NCI-H1092 (cell line): ENCODE results near the gene PRR15L.
"Not testable (repeated sequence)": the region's sequence is repeated elsewhere in the genome, so short reads cannot be mapped to it uniquely, and the experiment has no call there.

Source experiments
- DNase-seq: peaks from one replicate; lab custom pipeline; 2025; lab: John Stamatoyannopoulos, UW

PRR15L gene

DNA sequence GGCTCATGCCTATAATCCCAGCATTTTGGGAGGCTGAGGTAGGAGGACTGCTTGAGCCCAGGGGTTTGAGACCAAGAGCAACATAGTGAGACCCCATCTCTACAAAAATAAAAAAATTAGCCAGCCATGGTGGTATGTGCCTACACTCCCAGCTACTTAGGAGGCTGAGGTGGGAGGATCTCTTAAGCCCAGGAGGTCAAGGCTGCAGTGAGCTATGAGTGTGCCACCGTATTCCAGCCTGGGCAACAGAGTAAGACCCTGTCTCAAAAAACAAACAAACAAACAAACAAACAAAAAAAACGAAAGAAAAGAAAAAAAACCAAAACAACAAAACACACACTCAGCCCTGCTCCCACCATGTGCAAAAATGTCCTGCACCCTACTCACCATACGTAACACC lies 22.2 kb downstream of the PRR15L start:
- not testable (repeated sequence) for DNase-seq

DNA sequence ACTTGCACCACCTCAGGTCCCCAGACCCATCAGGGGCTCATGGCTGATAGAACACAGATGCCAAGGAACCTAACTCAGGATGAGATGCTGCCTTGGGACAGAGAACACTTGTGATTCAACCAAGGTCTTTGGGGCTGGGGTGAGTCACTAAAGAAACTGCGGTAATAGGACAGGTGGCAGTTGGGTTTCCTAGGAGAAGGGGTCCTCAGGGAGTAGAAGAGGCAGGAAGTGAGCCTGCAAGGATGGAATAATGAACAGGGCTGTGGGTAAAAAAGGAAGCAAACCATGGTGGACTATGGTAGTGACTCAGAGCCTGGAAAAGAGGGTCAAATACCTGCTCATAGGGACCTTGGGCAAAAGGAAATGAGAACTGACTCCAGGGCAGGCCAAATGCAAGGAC lies 22.8 kb downstream of the PRR15L start:
- no peak for DNase-seq

DNA sequence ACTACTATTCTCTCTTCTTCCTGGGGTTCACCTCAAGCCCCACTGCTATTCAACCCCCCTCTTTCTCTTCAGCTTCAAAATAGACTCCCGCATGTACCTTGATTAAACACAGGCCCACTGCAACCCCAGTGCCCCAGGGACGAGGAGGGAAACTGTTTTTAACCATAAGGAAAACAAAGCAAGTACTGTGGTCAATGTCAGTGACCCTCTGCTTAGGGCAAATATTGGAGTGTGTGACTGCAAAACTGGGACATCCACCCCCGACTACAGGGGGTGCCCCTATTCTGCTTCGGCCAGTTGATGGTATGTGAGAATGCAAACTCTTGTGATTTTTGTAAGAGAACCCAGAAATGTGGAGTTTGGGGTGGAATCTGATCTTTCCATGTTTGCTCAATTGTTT lies 25.8 kb downstream of the PRR15L start:
- DNase-seq, result no peak

GRCh38 chr17:47929218-47930000 lies 28.3 kb downstream of the PRR15L start:
- DNase-seq, result no peak

DNA sequence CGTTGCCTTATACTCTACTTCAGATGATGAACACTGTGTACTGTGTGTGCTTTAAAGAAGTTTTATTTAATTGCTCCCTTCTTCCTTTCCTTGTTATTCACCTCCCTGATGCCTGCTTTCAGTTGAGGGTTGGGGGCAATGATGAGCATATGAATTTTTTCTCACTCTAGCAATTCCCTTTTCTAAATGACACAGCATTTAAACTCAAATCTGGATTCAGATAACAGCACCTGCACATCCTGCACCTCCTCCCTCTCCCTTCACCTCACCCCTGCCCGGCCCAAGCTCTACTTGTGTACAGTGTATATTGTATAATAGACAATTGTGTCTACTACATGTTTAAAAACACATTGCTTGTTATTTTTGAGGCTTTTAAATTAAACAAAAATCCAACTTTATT lies 29.3 kb downstream of the PRR15L start:
- DNase-seq, result no peak

DNA sequence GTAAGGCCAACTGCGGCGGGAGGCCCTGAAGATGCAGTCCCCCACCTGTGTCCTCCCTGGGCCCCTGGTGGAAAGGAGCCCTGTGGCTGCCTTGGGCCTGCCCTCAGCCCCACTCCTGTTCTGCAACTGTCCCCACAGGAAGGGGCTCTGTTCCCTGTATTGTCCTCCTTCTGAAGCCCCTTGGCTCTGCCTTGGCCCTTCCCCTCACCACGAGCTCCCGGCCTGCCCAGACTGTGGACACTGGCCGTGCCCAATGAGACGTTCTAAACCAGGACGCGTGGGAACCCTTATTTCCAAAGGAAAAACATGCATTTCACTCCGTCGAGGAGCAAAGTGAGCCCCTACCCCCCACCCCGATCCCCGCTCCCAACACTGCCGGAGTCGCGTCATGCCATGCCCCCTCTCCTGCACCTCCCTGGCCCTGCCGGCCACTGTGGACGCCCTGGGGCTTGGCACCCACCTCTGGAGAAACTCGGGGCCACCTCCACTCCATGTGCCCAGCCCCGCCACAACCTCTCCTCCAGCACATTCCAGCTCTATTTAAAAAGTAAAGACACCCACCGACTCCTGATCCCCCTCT lies 29.8 kb downstream of the PRR15L start:
- no peak for DNase-seq

- no peak for DNase-seq
Measured at GRCh38 chr17:47925678-47925988, 32.0 kb downstream of the PRR15L start.

- no peak for DNase-seq
Measured at GRCh38 chr17:47924785-47925677, 32.7 kb downstream of the PRR15L start.

- not testable (repeated sequence) for DNase-seq
Measured at GRCh38 chr17:47919889-47920288, 37.8 kb downstream of the PRR15L start.

GRCh38 chr17:47918991-47919390 lies 38.7 kb downstream of the PRR15L start:
- no peak for DNase-seq

- no peak for DNase-seq
Measured at GRCh38 chr17:47918006-47918405, 39.7 kb downstream of the PRR15L start.

DNA sequence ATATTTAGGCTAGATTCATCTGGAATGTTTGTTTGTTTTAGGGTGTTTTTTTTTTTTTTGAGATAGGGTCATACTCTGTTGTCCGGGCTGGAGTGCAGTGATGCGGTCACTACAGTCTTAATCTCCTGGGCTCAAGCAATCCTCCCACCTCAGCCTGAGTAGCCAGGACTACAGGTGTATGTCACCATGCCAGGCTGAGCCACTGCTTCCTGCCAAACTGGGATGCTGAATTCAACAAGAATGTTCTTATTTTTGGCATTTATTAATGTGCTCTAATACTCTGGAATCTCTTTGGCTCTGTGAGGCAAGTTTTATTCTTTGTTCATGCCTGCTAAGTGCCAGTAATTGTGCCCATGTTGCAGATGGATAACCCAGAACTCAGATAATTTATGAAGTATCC lies 40.1 kb downstream of the PRR15L start:
- no peak for DNase-seq

DNA sequence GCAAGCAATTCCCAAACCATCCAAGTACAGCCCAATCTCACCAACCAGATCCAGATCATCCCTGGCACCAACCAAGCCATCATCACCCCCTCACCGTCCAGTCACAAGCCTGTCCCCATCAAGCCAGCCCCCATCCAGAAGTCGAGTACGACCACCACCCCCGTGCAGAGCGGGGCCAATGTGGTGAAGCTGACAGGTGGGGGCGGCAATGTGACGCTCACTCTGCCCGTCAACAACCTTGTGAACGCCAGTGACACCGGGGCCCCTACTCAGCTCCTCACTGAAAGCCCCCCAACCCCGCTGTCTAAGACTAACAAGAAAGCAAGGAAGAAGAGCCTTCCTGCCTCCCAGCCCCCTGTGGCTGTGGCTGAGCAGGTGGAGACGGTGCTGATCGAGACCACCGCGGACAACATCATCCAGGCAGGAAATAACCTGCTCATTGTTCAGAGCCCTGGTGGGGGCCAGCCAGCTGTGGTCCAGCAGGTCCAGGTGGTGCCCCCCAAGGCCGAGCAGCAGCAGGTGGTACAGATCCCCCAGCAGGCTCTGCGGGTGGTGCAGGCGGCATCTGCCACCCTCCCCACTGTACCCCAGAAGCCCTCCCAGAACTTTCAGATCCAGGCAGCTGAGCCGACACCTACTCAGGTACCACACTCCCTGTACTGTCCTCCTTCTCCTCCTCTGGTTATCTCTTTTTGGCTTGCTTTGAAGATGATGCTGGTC lies 41.0 kb downstream of the PRR15L start:
- no peak for DNase-seq

GRCh38 chr17:47915776-47916398 lies 41.8 kb downstream of the PRR15L start:
- DNase-seq, result no peak

DNA sequence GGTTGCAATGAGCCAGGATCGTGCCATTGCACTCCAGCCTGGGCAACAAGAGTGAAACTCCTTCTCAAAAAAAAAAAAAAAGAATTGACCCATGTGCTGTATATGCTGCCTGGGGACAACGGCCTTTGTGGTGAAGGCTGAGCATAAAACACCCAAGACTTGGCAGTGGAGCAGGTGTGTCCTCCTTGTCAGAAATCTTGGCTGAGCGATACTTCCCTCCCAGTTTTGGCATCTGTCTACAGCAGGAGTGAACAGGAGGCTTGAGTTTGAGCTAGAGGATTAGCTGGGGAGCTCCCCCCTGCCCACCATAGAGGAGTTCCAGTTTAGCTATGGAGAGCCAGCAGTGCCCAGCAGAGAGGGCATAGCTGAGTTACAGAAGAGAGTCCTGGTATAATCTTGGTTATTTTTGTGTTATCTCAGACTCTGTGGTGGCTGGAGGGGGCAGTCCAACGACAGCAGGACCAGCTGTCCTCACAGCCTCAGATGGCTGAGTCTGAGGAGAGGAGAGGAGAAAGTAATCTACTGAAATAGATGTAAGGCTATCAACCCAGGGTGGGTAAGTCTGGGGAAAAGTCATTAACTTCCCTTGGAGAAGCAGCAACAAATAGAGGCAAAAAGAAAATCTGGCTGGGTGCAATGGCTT lies 43.3 kb downstream of the PRR15L start:
- DNase-seq, result no peak

- no peak for DNase-seq
Measured at GRCh38 chr17:47913050-47913449, 44.6 kb downstream of the PRR15L start.

- no peak for DNase-seq
Measured at GRCh38 chr17:47907932-47908562, 49.6 kb downstream of the PRR15L start.

DNA sequence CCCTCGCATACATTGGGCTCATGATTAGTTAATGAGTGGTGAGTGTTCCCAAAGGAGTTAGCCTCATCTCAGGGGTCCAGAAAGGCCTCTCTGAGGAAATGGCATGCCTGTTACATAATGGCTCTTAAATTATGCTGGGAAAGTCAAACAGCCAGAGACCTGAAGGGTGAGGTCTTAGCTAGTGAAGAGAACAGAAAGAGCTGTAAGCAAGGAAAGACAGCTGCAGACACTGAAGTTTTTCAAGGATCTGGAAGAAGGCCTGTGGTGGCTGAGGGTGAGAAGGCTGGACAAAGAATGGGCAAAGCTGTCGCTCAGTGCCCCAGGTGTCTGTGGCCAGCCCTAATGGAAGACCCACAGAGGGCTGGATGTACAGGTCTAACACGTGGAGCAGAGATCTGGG lies 51.2 kb downstream of the PRR15L start:
- DNase-seq, result no peak

DNA sequence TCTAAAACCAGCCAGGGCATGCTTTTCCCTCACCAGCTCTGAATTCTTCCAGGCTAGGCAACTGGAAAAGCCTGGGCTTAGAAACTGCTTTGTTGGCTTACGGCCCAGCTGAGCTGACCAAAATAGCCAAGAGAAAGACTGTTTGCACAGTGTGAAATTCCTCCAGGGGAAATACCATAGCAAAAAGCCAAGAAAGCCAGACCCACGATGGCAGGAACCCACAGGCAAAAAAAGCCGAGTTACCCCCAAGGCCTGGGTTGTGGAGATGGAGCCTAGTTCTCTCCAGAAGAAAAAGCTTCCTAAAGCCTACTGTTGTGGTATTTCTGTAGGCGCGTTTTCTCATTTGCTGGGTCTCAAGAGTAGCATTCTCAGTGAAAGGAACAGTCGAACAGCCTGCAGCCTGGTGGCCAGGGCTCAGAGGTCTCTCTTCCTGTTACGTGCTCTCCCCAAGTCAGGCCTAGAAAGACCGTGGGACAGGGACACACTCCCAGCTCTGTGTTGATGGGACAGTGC lies 52.4 kb downstream of the PRR15L start:
- no peak for DNase-seq

GRCh38 chr17:47902039-47902744 lies 55.5 kb downstream of the PRR15L start:
- DNase-seq, result no peak
